Small intestine (tissue), 7 donors: ENCODE measurements around the gene INPP4B. TPM values are rescaled to one million over a fixed set of nuclear protein-coding genes. Genes with fewer than 3 reads are reported as not detected.

Source experiments
- DNase-seq, 2 donors: peaks; one replicate each; pipeline versions ENCODE4 v3.0.0 to v3.0.0-alpha.2; 2013
- FAIRE-seq: peaks from 2 replicates; lab custom pipeline; 2012; peaks lifted over from hg19 to GRCh38; lab: Jason Lieb, UNC
- H3K27ac ChIP-seq, 3 donors: one replicate each; pipeline ENCODE4 v1.5.1; 2013; ENCODE audit warnings: low read length in 2 of 3, mild to moderate bottlenecking in 2 of 3, control low read depth in 1 of 3, inconsistent platforms in 1 of 3, low read depth in 1 of 3, moderate library complexity in 1 of 3
- H3K27me3 ChIP-seq, 3 donors: one replicate each; pipeline ENCODE4 v1.6.1; 2013; ENCODE audit warnings: low read length in 3 of 3, inconsistent platforms in 1 of 3; ENCODE audit not compliant: control insufficient read depth in 3 of 3, insufficient read depth in 3 of 3
- H3K36me3 ChIP-seq, 3 donors: one replicate each; pipeline ENCODE4 v1.6.1; 2013; ENCODE audit warnings: low read length in 3 of 3, inconsistent platforms in 1 of 3, low read depth in 1 of 3, mild to moderate bottlenecking in 1 of 3, moderate library complexity in 1 of 3; ENCODE audit not compliant: control insufficient read depth in 3 of 3, insufficient read depth in 2 of 3
- H3K4me1 ChIP-seq, 3 donors: one replicate each; pipeline ENCODE4 v1.6.1; 2013; ENCODE audit warnings: low read length in 2 of 3, inconsistent platforms in 1 of 3, low read depth in 1 of 3, mild to moderate bottlenecking in 1 of 3, moderate library complexity in 1 of 3; ENCODE audit not compliant: control insufficient read depth in 3 of 3, insufficient read depth in 2 of 3
- H3K4me3 ChIP-seq, 3 donors: one replicate each; pipeline ENCODE4 v1.5.1; 2013; ENCODE audit warnings: low read length in 3 of 3, control low read depth in 1 of 3, inconsistent platforms in 1 of 3, low read depth in 1 of 3, mild to moderate bottlenecking in 1 of 3, moderate library complexity in 1 of 3
- H3K9me3 ChIP-seq, 2 donors: one replicate each; pipeline ENCODE4 v1.6.1; 2013; ENCODE audit warnings: low read depth in 1 of 2, low read length in 1 of 2; ENCODE audit not compliant: control insufficient read depth in 2 of 2, insufficient read depth in 1 of 2
- WGBS, 3 donors: extraction: QIAGEN DNeasy Blood & Tissue Kit; methylation state at CpG; one replicate each; pipeline ENCODE4 v1.1.7; 2013; 5-methylcytosine and 5-hydroxymethylcytosine counted together
- polyA plus RNA-seq, 4 donors: library from polyadenylated mRNA; stranded (reverse) in 3 of 4; unstranded in 1 of 4; fragments of 200-250 nt in 3 of 4; fragments of 120-200 nt in 1 of 4; gene quantifications; one replicate each; pipeline versions ENCODE4 v1.2.1 to v1.2.3, GENCODE V29; 2013
- donor health status: healthy with polysubstance abuse.
- donor health status: control.
- donor health status: control.
- donor health status: Bipolar disorder and iron deficiency.
- donor health status: healthy.

The INPP4B gene
- polyA plus RNA-seq, 4 donors, result 2.7 to 6.6 (median 4.2) TPM

DNA sequence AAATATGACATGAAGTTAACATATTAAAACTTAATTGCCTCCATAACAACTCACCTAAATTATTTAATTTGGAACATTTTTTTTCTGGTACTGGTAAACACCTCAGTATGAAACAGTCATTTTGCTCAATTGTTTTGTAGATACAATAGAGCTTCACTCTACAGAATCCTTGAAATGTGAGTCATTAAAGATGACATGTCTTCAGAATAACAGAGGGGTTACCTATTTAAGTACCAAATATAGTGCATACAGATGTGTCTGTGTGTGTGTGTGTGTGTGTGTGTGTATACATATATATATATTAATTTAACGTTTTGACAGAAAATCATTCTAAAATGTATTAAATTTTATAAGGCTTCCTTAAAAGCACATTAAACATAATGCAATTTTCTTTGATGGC, 297.6 kb downstream of the INPP4B start:
- no peak overlapping the region for H3K4me3 ChIP-seq
- no peak overlapping the region for H3K27ac ChIP-seq
- peaks cover 2 to 30% (median 3%) of the 10 kb centered on the region in 3 donors for H3K4me1 ChIP-seq
- H3K9me3 ChIP-seq, result no peaks in the 10 kb centered on the region
- no peaks in the 10 kb centered on the region for H3K36me3 ChIP-seq
- WGBS, 3 donors, result 4 to 37% (median 8%) methylated on average over 1 of the region's 1 CpG
- FAIRE-seq (no peak), DNase-seq (no peak)
- no peaks in the 10 kb centered on the region for H3K27me3 ChIP-seq

DNA sequence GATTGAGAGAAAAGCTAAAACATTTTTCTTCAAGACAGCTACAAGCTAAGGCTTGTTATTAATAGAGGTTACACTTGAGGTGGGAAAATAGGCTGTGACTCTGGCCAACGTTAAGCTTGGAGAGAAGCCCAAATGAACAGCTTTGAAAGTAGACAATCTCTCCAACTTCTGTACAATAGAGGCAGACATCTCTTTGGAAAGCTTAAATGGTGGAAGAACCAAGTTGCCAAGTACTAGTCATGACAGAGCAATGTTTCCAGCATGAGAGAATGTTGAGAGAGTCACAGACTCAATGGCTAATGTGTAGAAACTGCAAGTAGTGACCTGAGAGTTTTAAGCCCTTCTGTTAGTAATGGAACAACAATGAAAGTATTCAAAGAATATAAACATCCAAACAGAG, 298.1 kb downstream of the INPP4B start:
- Histone ChIP-seq H3K9me3 (no peaks in the 10 kb centered on the region), H3K36me3 (no peaks in the 10 kb centered on the region), H3K4me1 (peaks cover 2 to 34% (median 3%) of the 10 kb centered on the region in 3 donors), H3K27me3 (no peaks in the 10 kb centered on the region), H3K4me3 (no peak overlapping the region), H3K27ac (no peak overlapping the region)
- DNase-seq, result no peak
- FAIRE-seq, result no peak
- WGBS, 3 donors, result 20 to 64% (median 63%) methylated on average over 1 of the region's 1 CpG

DNA sequence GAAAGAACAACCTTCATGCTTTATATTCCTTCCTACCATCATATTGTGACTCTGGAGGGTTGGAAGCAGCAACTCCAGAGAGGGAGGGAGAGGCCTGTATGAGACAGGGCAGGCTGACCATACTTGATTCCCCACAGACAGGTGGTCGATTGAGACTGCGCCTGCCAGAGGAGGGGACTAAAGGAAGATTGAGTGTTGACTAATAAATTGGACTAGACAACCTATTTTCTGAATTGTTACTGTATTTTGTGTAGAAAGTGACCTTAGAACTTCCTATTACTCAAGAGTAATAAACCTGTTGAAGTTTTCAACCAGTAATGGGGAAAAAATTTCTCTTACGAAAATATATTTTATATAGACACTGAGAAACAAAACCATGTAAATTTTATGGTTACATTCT, 301.5 kb downstream of the INPP4B start:
- no peaks in the 10 kb centered on the region for H3K27me3 ChIP-seq
- H3K9me3 ChIP-seq, result no peaks in the 10 kb centered on the region
- 74 to 88% (median 81%) methylated on average over 3 of the region's 3 CpGs for WGBS, 3 donors
- H3K36me3 ChIP-seq, result no peaks in the 10 kb centered on the region
- H3K27ac ChIP-seq, result peak overlapping the region in 1 of 3 donors; percentile 49
- DNase-seq (peak in 1 of 2 donors; percentile 56), FAIRE-seq (no peak)
- H3K4me3 ChIP-seq, result no peak overlapping the region
- H3K4me1 ChIP-seq, result peaks cover 1 to 22% (median 3%) of the 10 kb centered on the region in 3 donors

DNA sequence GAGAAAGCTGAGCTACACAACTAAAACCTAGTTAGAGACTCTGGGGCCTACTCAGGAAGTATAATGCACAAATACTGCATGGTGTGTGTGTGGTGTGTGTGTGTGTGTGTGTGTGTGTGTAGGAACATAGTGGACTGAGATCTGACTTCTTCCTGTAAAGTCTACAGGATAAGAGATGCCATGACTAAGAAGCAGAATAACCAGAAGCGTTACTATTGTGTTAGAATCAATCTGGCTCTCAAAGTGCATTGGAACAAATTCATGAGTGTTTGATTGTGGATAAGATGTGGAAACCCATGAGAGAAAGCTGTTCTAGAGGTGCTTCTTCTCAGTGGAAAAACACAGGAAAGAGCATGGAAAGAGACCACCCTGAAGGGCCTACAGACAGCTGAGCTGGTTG, 302.1 kb downstream of the INPP4B start:
- no peaks in the 10 kb centered on the region for H3K9me3 ChIP-seq
- no peak for DNase-seq
- no peak for FAIRE-seq
- no peaks in the 10 kb centered on the region for H3K36me3 ChIP-seq
- H3K27me3 ChIP-seq, result no peaks in the 10 kb centered on the region
- H3K27ac ChIP-seq, result peak overlapping the region in 1 of 3 donors; percentile 49
- H3K4me3 ChIP-seq, result no peak overlapping the region
- WGBS, 3 donors, result 82 to 94% (median 90%) methylated on average over 1 of the region's 1 CpG
- H3K4me1 ChIP-seq, result peaks cover 0 to 17% (median 1%) of the 10 kb centered on the region in 3 donors

DNA sequence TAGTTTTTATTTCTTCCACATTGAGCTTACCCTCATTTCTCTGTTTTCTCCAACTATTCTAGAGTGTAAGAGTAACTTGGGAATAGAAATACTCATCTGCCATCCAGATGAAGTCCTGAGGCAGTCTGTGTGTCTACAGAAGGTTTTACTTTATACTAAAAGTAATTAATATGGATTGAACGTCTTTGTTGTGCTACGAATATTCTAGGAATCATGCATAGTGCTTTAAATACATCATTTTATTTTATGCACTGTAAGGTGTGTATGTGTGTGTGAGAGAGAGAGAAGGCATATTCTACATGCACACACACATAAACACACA, 305.7 kb downstream of the INPP4B start:
- FAIRE-seq (no peak), DNase-seq (no peak)
- Histone ChIP-seq H3K4me3 (no peak overlapping the region), H3K4me1 (peaks cover 0 to 13% (median 0%) of the 10 kb centered on the region in 3 donors), H3K36me3 (no peaks in the 10 kb centered on the region), H3K27ac (no peak overlapping the region), H3K9me3 (no peaks in the 10 kb centered on the region), H3K27me3 (no peaks in the 10 kb centered on the region)
- 91 to 96% (median 92%) methylated on average over 2 of the region's 2 CpGs for WGBS, 3 donors

DNA sequence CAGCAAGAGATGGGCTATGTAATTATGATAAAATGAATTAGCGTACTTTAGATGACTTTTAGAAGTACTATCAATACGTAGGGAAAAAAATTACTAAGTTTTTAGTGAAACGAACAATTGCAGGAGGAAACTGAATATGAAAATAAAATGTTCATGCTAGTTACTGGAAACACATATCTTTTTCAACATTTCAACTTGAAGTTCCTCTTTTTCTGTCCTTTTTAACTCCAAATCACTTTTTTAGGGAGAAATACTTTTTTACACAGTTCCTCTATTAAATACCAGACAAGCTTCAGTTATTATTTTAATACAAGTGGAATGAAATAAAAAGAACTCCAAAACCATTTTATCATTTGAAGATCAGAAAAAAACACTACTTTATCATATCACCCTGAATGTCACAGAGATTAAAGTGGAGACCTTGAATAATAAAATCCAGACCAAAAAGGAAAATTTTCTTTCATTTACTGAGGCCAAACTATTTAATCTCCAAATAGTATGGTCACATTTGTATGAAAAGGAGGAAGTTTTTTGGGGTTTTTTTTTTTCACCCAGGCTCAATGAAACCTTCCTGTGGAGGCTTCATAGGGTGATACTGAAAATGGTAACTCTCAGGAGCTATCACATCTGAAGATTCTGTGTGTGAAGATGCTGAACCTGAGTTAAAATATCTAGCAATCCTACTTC, 306.2 kb downstream of the INPP4B start:
- FAIRE-seq, result no peak
- DNase-seq, result no peak
- no peaks in the 10 kb centered on the region for H3K36me3 ChIP-seq
- H3K27ac ChIP-seq, result no peak overlapping the region
- 25 to 39% (median 27%) methylated on average over 3 of the region's 3 CpGs for WGBS, 3 donors
- H3K4me1 ChIP-seq, result peaks cover 0 to 13% (median 0%) of the 10 kb centered on the region in 3 donors
- H3K9me3 ChIP-seq, result no peaks in the 10 kb centered on the region
- no peaks in the 10 kb centered on the region for H3K27me3 ChIP-seq
- H3K4me3 ChIP-seq, result no peak overlapping the region

DNA sequence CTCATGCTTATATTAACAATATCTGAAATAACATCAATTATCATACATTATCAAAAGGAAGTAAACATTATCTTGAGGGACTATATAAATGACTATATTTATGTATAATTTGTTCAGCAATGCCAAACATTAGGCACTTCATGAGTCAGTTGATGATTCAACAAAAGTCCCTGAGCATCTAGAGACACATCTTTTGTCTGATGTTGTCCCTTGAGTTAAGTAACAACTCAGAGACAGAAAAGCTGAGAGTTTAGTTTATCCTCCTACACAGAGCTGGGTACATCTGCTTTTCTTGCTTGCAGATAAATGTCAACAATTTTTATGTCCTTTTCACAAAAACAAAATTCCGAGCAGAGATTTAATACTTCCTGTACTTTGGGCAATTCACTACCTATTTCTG, 311.1 kb downstream of the INPP4B start:
- H3K4me1 ChIP-seq, result peaks cover 0 to 3% (median 0%) of the 10 kb centered on the region in 3 donors
- FAIRE-seq (no peak), DNase-seq (no peak)
- no peaks in the 10 kb centered on the region for H3K9me3 ChIP-seq
- H3K27ac ChIP-seq, result no peak overlapping the region
- H3K36me3 ChIP-seq, result no peaks in the 10 kb centered on the region
- WGBS, 3 donors, result 78 to 80% (median 78%) methylated on average over 1 of the region's 1 CpG
- no peaks in the 10 kb centered on the region for H3K27me3 ChIP-seq
- H3K4me3 ChIP-seq, result no peak overlapping the region

DNA sequence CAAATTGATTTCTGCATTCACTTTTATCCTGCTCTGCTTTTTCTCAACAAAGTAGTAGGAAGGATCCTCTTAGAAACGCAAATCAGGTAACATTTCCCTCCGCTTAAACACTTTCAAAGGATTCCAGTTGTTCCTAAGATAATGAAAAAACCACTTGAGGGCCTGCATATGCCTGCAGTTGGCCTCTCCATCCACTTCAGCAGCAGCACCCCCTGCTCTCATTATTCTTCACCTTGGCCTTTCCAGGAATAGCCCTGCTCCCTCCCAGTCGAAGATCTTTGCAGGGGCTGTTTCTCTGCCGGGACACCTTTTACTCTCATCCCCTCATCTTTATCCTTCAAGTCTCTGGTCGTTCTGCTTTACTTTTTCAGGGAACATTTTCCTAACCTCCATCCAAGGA, 314.0 kb downstream of the INPP4B start:
- 83 to 90% (median 89%) methylated on average over 5 of the region's 5 CpGs for WGBS, 3 donors
- DNase-seq, result no peak
- no peak overlapping the region for H3K4me3 ChIP-seq
- H3K4me1 ChIP-seq, result peaks cover 0 to 3% (median 0%) of the 10 kb centered on the region in 3 donors
- H3K36me3 ChIP-seq, result no peaks in the 10 kb centered on the region
- FAIRE-seq, result no peak
- no peaks in the 10 kb centered on the region for H3K9me3 ChIP-seq
- no peak overlapping the region for H3K27ac ChIP-seq
- H3K27me3 ChIP-seq, result no peaks in the 10 kb centered on the region

DNA sequence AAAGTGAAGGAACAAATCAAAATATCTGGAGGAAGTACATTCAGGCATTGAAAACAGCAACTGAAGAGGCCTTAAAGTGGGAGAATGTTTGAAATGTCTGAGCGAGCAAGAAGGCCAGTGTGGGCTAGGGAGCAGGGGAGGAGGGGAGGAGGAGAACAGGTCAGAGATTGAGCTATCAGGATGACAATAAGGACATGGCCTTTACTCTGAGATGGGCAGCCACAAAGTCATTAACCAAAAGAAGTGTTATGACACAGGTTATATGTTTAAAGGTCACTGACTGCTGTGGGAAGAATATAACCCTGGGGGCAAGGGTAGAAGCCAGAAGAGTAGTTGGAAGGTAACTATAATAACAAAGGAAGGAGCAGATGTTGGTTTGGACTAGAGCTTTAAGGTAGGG, 315.4 kb downstream of the INPP4B start:
- Histone ChIP-seq H3K36me3 (no peaks in the 10 kb centered on the region), H3K27ac (peak overlapping the region in 1 of 3 donors; percentile 28), H3K4me1 (peaks cover 0 to 3% (median 0%) of the 10 kb centered on the region in 3 donors), H3K9me3 (no peaks in the 10 kb centered on the region), H3K4me3 (no peak overlapping the region), H3K27me3 (no peaks in the 10 kb centered on the region)
- peak; percentile 13 to 56 for DNase-seq
- 76 to 94% (median 76%) methylated on average over 1 of the region's 1 CpG for WGBS, 3 donors
- FAIRE-seq, result no peak
